K562 (cell line): ENCODE data around the gene AMH. TPM values are rescaled to one million over a fixed set of nuclear protein-coding genes. Genes with fewer than 3 reads are reported as not detected.

Source experiments
- ATAC-seq: fragments of 200-7000 bp; cut with Tn5 transposase; 3 replicates; pipeline ENCODE4 v1.9.1; 2020; ENCODE audit warnings: moderate library complexity
- BruUV-seq: library from RNA; stranded (reverse); fragments of 400-500 nt; replicated peaks from 2 replicates; lab custom pipeline; 2021; lab: Mats Ljungman, UMichigan
- CTCF ChIA-PET: fragments of 300-600 bp; formaldehyde crosslinking; extraction: SDS; loops from one replicate; lab custom pipeline; 2021; ENCODE audit warnings: low intra/inter-chr PET ratio; lab: Yijun Ruan, JAX
- POLR2A ChIA-PET: fragments of 300-600, 350-650 bp; sonication (Branson Sonifier 250); formaldehyde crosslinking; extraction: SDS; loops from one replicate; lab custom pipeline; 2021; ENCODE audit warnings: antibody characterized with exemption, inconsistent platforms; lab: Yijun Ruan, JAX
- DNase-seq, 4 experiments: peaks; one replicate each; pipeline versions ENCODE4 v3.0.0 to v3.0.0-alpha.2; 2011 to 2018; ENCODE audit warnings: low spot score in 3 of 4, mixed read lengths in 3 of 4; ENCODE audit errors: extremely low read depth in 1 of 4
- FAIRE-seq: peaks from 2 replicates; lab custom pipeline; 2011; peaks lifted over from hg19 to GRCh38; lab: Jason Lieb, UNC
- H2AFZ ChIP-seq: 2 replicates; pipeline ENCODE4 v1.6.0; 2011; ENCODE audit warnings: low read depth, low read length, control low read depth, inconsistent platforms
- H3K27ac ChIP-seq: fragments of 200-600 bp; 3 replicates; pipeline ENCODE4 v1.8.0; 2011; ENCODE audit warnings: low read depth, mild to moderate bottlenecking, control low read depth, inconsistent platforms, low read length, moderate library complexity, mixed read lengths; ENCODE audit errors: extremely low read depth
- H3K27me3 ChIP-seq, 2 experiments: fragments of 300-600 bp in 1 of 2; 2 replicates in 1 of 2; 3 replicates in 1 of 2; pipeline versions ENCODE4 v1.6.0 to v1.8.0; 2011; ENCODE audit warnings: inconsistent platforms in 2 of 2, low read length in 2 of 2, mild to moderate bottlenecking in 1 of 2, mixed read lengths in 1 of 2, moderate library complexity in 1 of 2; ENCODE audit not compliant: control insufficient read depth in 2 of 2, insufficient read depth in 2 of 2
- H3K36me3 ChIP-seq: fragments of 300-600 bp; 3 replicates; pipeline ENCODE4 v1.8.0; 2011; ENCODE audit warnings: mild to moderate bottlenecking, low read length, inconsistent platforms; ENCODE audit not compliant: control insufficient read depth, insufficient read depth
- H3K4me1 ChIP-seq, 2 experiments: fragments of 200-600 bp in 1 of 2; replicated peaks in 1 of 2; 2 replicates in 1 of 2; 3 replicates in 1 of 2; pipeline versions ENCODE4 v1.5.1 to v1.8.0; 2011; ENCODE audit warnings: inconsistent platforms in 2 of 2, low read length in 2 of 2, mild to moderate bottlenecking in 1 of 2, mixed read lengths in 1 of 2, moderate library complexity in 1 of 2; ENCODE audit not compliant: control insufficient read depth in 2 of 2, insufficient read depth in 2 of 2
- H3K4me2 ChIP-seq: 2 replicates; pipeline ENCODE4 v1.6.1; 2011; ENCODE audit warnings: low read length, control low read depth, inconsistent platforms, mixed read lengths; ENCODE audit not compliant: insufficient read depth
- H3K4me3 ChIP-seq: fragments of 200-600 bp; sonication (generic), shearing (Covaris generic); 2 replicates; pipeline ENCODE4 v1.5.1; 2016; ENCODE audit warnings: control low read depth, inconsistent platforms
- H3K79me2 ChIP-seq: fragments of 200-600 bp; 3 replicates; pipeline ENCODE4 v1.8.0; 2011; ENCODE audit warnings: low read length, inconsistent platforms; ENCODE audit not compliant: control insufficient read depth, insufficient read depth
- H3K9ac ChIP-seq, 2 experiments: 2 replicates each; pipeline versions ENCODE4 v1.6.0 to v1.6.1; 2011; ENCODE audit warnings: low read depth in 2 of 2, low read length in 2 of 2, control low read depth in 1 of 2, inconsistent platforms in 1 of 2, mild to moderate bottlenecking in 1 of 2, mixed read lengths in 1 of 2; ENCODE audit not compliant: insufficient read depth in 1 of 2
- H3K9me1 ChIP-seq: one replicate; pipeline ENCODE4 v1.6.0; 2011; ENCODE audit warnings: inconsistent platforms, mild to moderate bottlenecking, low read length, moderate library complexity; ENCODE audit not compliant: control insufficient read depth, insufficient read depth
- H3K9me3 ChIP-seq: replicated peaks from 2 replicates; pipeline ENCODE4 v1.5.1; 2011; ENCODE audit warnings: low read depth, low read length, inconsistent platforms; ENCODE audit not compliant: control insufficient read depth, insufficient read depth
- H4K20me1 ChIP-seq: replicated peaks from 2 replicates; pipeline ENCODE4 v1.6.1; 2011; ENCODE audit warnings: low read length, inconsistent platforms, mixed read lengths; ENCODE audit not compliant: control insufficient read depth, insufficient read depth
- CGGBP1 ChIP-seq: fragments of 250-450 bp; sonication (Bioruptor Pico); IDR thresholded peaks from 2 replicates; pipeline ENCODE4 v1.9.0; 2021; ENCODE audit warnings: mild to moderate bottlenecking
- FOXP4 ChIP-seq: sonication (generic); formaldehyde crosslinking; IDR thresholded peaks from 2 replicates; pipeline ENCODE4 v1.8.0; 2022; ENCODE audit warnings: mild to moderate bottlenecking, missing genetic modification reagents, borderline replicate concordance
- MTF1 ChIP-seq: fragments of 250-450 bp; sonication (Bioruptor Pico); IDR thresholded peaks from 2 replicates; pipeline ENCODE4 v1.9.0; 2021; ENCODE audit warnings: moderate library complexity, mild to moderate bottlenecking, inconsistent platforms, borderline replicate concordance
- POLR2AphosphoS5 ChIP-seq: IDR thresholded peaks from 2 replicates; pipeline ENCODE4 v1.6.1; 2011; ENCODE audit warnings: mild to moderate bottlenecking, low read depth, low read length, moderate library complexity; ENCODE audit not compliant: control insufficient read depth, insufficient read depth
- POLR2G ChIP-seq: fragments of 200-400 bp; formaldehyde crosslinking; IDR thresholded peaks from 2 replicates; pipeline ENCODE4 v1.6.1; 2017; ENCODE audit warnings: low read depth, mild to moderate bottlenecking, antibody characterized with exemption, low read length, moderate library complexity
- WGBS: fragments of 100-300 bp; shearing (Covaris generic); methylation state at CpG from one replicate; pipeline ENCODE4 v1.1.6; 2016; ENCODE audit warnings: low coverage, mixed read lengths; ENCODE audit not compliant: insufficient coverage; ENCODE audit errors: missing lambda C conversion rate; 5-methylcytosine and 5-hydroxymethylcytosine counted together
- in situ Hi-C: fragments of 300-500 bp; cut with MboI; formaldehyde crosslinking; loops from 4 replicates; pipeline ENCODE4 v1.15.0; 2018; ENCODE audit warnings: inconsistent platforms, mixed read lengths
- intact Hi-C: fragments of 100-400 bp; cut with micrococcal nuclease; formaldehyde crosslinking; loops from 2 replicates; pipeline ENCODE4 v1.14.2; 2022
- polyA plus RNA-seq, 8 experiments: library from polyadenylated mRNA; depleted of rRNA in 4 of 8; stranded (reverse) in 5 of 8; unstranded in 3 of 8; fragments of >200 nt; fragmentation: Nextera tagmentation in 2 of 8; fragmentation: Illumina TruSeq in 1 of 8; extraction: Ambion mirVana in 2 of 8; extraction: Trizol in 1 of 8; gene quantifications; 2 replicates each; pipeline versions ENCODE4 v1.2.1 to v1.2.3, GENCODE V29; 2011 to 2014; ENCODE audit warnings: inconsistent platforms in 1 of 8, missing spikeins in 1 of 8
- total RNA-seq, 7 experiments: library from RNA; depleted of rRNA in 6 of 7; stranded (reverse); fragments of >200 nt in 6 of 7; fragmentation: Illumina TruSeq in 2 of 7; extraction: Trizol in 2 of 7; gene quantifications; 2 replicates each; pipeline versions ENCODE4 v1.2.1 to v1.2.3, GENCODE V29; 2011 to 2021; ENCODE audit warnings: low replicate concordance in 1 of 7
- TF ChIP-seq, protein P1 (sequence below), 2 experiments: fragments of 450-650 bp in 1 of 2; sonication (generic) in 1 of 2; formaldehyde crosslinking; conservative IDR thresholded peaks; 2 replicates each; pipeline versions ENCODE4 v1.4.0 to v1.8.1; 2020 to 2022; ENCODE audit warnings: mild to moderate bottlenecking in 1 of 2, missing genetic modification reagents in 1 of 2
- TF ChIP-seq, protein P2 (sequence below): fragments of 200-400 bp; formaldehyde crosslinking; IDR thresholded peaks from 2 replicates; pipeline ENCODE4 v1.6.1; 2017; ENCODE audit warnings: mild to moderate bottlenecking, low read depth, low read length, moderate library complexity

The AMH gene
- total and polyA plus RNA-seq, 9 of the 15 experiments (the other 6 are each of a cell fraction or from before 2014, with no cell fraction given) = 0.29 to 27.4 (median 2.6) TPM; not detected in 2

- Histone ChIP-seq H3K79me2 (no peaks in the 10 kb centered on the region), H4K20me1 (no peaks in the 10 kb centered on the region), H3K27me3 (no peaks in the 10 kb centered on the region), H3K36me3 (no peaks in the 10 kb centered on the region), H3K9me3 (no peaks in the 10 kb centered on the region), H3K4me3 (no peak overlapping the region), H3K4me2 (no peak overlapping the region), H3K9me1 (peaks cover 2% of the 10 kb centered on the region), H3K27ac (no peak overlapping the region), H2AFZ (no peak overlapping the region), H3K4me1 (peaks cover 10 to 40% of the 10 kb centered on the region in 2 experiments), H3K9ac (peak overlapping the region in 1 of 2 experiments; percentile 90; a peak in 2 of 4 replicates)
- POLR2A ChIA-PET = interaction anchor here (0.6 to 2.6 kb wide), 10 partner anchors 8 to 327 kb away, joined by 3 to 18 read pairs (median 4); partner anchors contain the start of gene LSM7
- WGBS = 77% methylated on average over 15 of the region's 17 CpGs
- intact Hi-C loops = no loop called here
- DNase-seq = no peak
- no TSS peak for BruUV-seq
- CTCF ChIA-PET = no interaction called here
- TF ChIP-seq, protein P1, sequence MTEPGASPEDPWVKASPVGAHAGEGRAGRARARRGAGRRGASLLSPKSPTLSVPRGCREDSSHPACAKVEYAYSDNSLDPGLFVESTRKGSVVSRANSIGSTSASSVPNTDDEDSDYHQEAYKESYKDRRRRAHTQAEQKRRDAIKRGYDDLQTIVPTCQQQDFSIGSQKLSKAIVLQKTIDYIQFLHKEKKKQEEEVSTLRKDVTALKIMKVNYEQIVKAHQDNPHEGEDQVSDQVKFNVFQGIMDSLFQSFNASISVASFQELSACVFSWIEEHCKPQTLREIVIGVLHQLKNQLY (CRISPR knock-in tag; conservative IDR thresholded peaks at IDR 0.05) = no peak
- TF ChIP-seq POLR2AphosphoS5 (no peak), CGGBP1 (CRISPR knock-in tag) (no peak), FOXP4 (CRISPR knock-in tag) (0 out of 2 replicates have a peak, but pooled peaks have one; percentile 59), MTF1 (no peak), POLR2G (peak; percentile 32; the same call in 1 of the 2 replicates)
- TF ChIP-seq, protein P2, sequence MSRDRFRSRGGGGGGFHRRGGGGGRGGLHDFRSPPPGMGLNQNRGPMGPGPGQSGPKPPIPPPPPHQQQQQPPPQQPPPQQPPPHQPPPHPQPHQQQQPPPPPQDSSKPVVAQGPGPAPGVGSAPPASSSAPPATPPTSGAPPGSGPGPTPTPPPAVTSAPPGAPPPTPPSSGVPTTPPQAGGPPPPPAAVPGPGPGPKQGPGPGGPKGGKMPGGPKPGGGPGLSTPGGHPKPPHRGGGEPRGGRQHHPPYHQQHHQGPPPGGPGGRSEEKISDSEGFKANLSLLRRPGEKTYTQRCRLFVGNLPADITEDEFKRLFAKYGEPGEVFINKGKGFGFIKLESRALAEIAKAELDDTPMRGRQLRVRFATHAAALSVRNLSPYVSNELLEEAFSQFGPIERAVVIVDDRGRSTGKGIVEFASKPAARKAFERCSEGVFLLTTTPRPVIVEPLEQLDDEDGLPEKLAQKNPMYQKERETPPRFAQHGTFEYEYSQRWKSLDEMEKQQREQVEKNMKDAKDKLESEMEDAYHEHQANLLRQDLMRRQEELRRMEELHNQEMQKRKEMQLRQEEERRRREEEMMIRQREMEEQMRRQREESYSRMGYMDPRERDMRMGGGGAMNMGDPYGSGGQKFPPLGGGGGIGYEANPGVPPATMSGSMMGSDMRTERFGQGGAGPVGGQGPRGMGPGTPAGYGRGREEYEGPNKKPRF = no peak
- in situ Hi-C loops = no loop called here
- no peak for FAIRE-seq
- ATAC-seq = no peak; the same call in 1 of the 3 replicates
Measured at GRCh38 chr19:2288338-2288817, 39.3 kb downstream of the AMH start.
